Trophoblast cell (in vitro differentiated cells and primary cell): ENCODE measurements around the gene KCNAB3. TPM values are rescaled to one million over a fixed set of nuclear protein-coding genes. Genes with fewer than 3 reads are reported as not detected.

ENCODE experiments used
- DNase-seq, 2 donors: peaks; one replicate each; pipeline ENCODE4 v3.0.0-alpha.2; 2016
- H2AFZ ChIP-seq: 2 replicates; pipeline ENCODE4 v1.6.1; 2013; ENCODE audit warnings: low read length, moderate library complexity, mild to moderate bottlenecking; ENCODE audit not compliant: insufficient read depth, poor library complexity
- H2AK5ac ChIP-seq: 2 replicates; pipeline ENCODE4 v1.6.1; 2013; ENCODE audit warnings: mild to moderate bottlenecking, low read length
- H2BK120ac ChIP-seq: 2 replicates; pipeline ENCODE4 v1.6.1; 2013; ENCODE audit warnings: low read length, mild to moderate bottlenecking, moderate library complexity; ENCODE audit not compliant: insufficient read depth, poor library complexity
- H2BK12ac ChIP-seq: 2 replicates; pipeline ENCODE4 v1.6.1; 2013; ENCODE audit warnings: mild to moderate bottlenecking, low read length, moderate library complexity
- H2BK5ac ChIP-seq: 2 replicates; pipeline ENCODE4 v1.6.1; 2013; ENCODE audit warnings: low read length, low read depth, moderate library complexity, mild to moderate bottlenecking; ENCODE audit not compliant: poor library complexity
- H3K14ac ChIP-seq: 2 replicates; pipeline ENCODE4 v1.6.1; 2013; ENCODE audit warnings: mild to moderate bottlenecking, low read length
- H3K18ac ChIP-seq: 2 replicates; pipeline ENCODE4 v1.6.1; 2013; ENCODE audit warnings: mild to moderate bottlenecking, low read length
- H3K23ac ChIP-seq: 2 replicates; pipeline ENCODE4 v1.6.1; 2013; ENCODE audit warnings: low read length
- H3K27ac ChIP-seq: 2 replicates; pipeline ENCODE4 v1.5.1; 2013; ENCODE audit warnings: low read depth, mild to moderate bottlenecking, inconsistent platforms, low read length, moderate library complexity
- H3K27me3 ChIP-seq: 2 replicates; pipeline ENCODE4 v1.6.1; 2013; ENCODE audit warnings: inconsistent platforms, mild to moderate bottlenecking, low read length, moderate library complexity; ENCODE audit not compliant: insufficient read depth
- H3K36me3 ChIP-seq, 2 experiments: 1 replicate in 1 of 2; 2 replicates in 1 of 2; pipeline ENCODE4 v1.6.1; 2013; ENCODE audit warnings: low read length in 2 of 2, mild to moderate bottlenecking in 2 of 2, moderate library complexity in 1 of 2; ENCODE audit not compliant: insufficient read depth in 2 of 2, control insufficient read depth in 1 of 2
- H3K4ac ChIP-seq: 2 replicates; pipeline ENCODE4 v1.6.1; 2013; ENCODE audit warnings: low read depth, mild to moderate bottlenecking, low read length, moderate library complexity
- H3K4me1 ChIP-seq, 2 experiments: 1 replicate in 1 of 2; 2 replicates in 1 of 2; pipeline ENCODE4 v1.6.1; 2013; ENCODE audit warnings: low read length in 2 of 2, mild to moderate bottlenecking in 2 of 2, moderate library complexity in 1 of 2; ENCODE audit not compliant: insufficient read depth in 2 of 2, control insufficient read depth in 1 of 2
- H3K4me2 ChIP-seq: 2 replicates; pipeline ENCODE4 v1.6.1; 2013; ENCODE audit warnings: inconsistent platforms, mild to moderate bottlenecking, low read length, moderate library complexity
- H3K4me3 ChIP-seq: 2 replicates; pipeline ENCODE4 v1.5.1; 2013; ENCODE audit warnings: mild to moderate bottlenecking, low read depth, low read length, inconsistent platforms
- H3K79me1 ChIP-seq: one replicate; pipeline ENCODE4 v1.6.1; 2013; ENCODE audit warnings: low read length
- H3K79me2 ChIP-seq: 2 replicates; pipeline ENCODE4 v1.6.1; 2013; ENCODE audit warnings: low read length, mild to moderate bottlenecking; ENCODE audit not compliant: control insufficient read depth, insufficient read depth, poor library complexity
- H3K9ac ChIP-seq: 2 replicates; pipeline ENCODE4 v1.6.1; 2013; ENCODE audit warnings: mild to moderate bottlenecking, low read length
- H3K9me3 ChIP-seq: 2 replicates; pipeline ENCODE4 v1.6.1; 2013; ENCODE audit warnings: low read depth, mild to moderate bottlenecking, control low read depth, inconsistent platforms, low read length; ENCODE audit not compliant: insufficient read depth
- H4K12ac ChIP-seq: 2 replicates; pipeline ENCODE4 v1.6.1; 2013; ENCODE audit warnings: low read depth, mild to moderate bottlenecking, low read length, moderate library complexity
- H4K8ac ChIP-seq: 2 replicates; pipeline ENCODE4 v1.6.1; 2013; ENCODE audit warnings: low read depth, mild to moderate bottlenecking, low read length, moderate library complexity
- H4K91ac ChIP-seq: one replicate; pipeline ENCODE4 v1.6.1; 2013; ENCODE audit warnings: low read depth, mild to moderate bottlenecking, low read length, moderate library complexity
- whole genome bisulfite sequencing: extraction: QIAGEN DNeasy Blood & Tissue Kit; methylation state at CpG from one replicate; pipeline ENCODE4 v1.1.7; 2013; ENCODE audit warnings: missing lambda C conversion rate; ENCODE audit not compliant: insufficient read length, insufficient coverage; ENCODE audit errors: extremely low coverage; 5-methylcytosine and 5-hydroxymethylcytosine counted together
- polyA plus RNA-seq: library from polyadenylated mRNA; stranded (reverse); fragments of 200-250 nt; gene quantifications from 2 replicates; pipeline ENCODE4 v1.2.3, GENCODE V29; 2013

Gene KCNAB3
- polyA plus RNA-seq: 0.86 and 1.0 TPM in 2 replicates

- Histone ChIP-seq H2AFZ (no peak within 1 kb of the TSS), H3K4me3 (peak within 1 kb of the TSS; percentile 47), H4K91ac (no peak within 1 kb of the TSS), H2AK5ac (no peak within 1 kb of the TSS), H4K12ac (no peak within 1 kb of the TSS), H3K4me2 (peak within 1 kb of the TSS; percentile 65), H3K79me1 (peaks cover 9% of the 10 kb centered on the region), H3K9me3 (peaks cover 4% of the 10 kb centered on the region), H3K4me1 (peaks cover 10 to 13% of the 10 kb centered on the region in 2 experiments), H2BK120ac (no peak within 1 kb of the TSS), H3K4ac (no peak within 1 kb of the TSS), H3K36me3 (peaks cover 4 to 5% of the 10 kb centered on the region in 2 experiments), H3K18ac (no peak within 1 kb of the TSS), H3K27ac (no peak within 1 kb of the TSS), H3K27me3 (peaks cover 12% of the 10 kb centered on the region), H4K8ac (no peak within 1 kb of the TSS), H2BK5ac (no peak within 1 kb of the TSS), H3K14ac (no peak within 1 kb of the TSS), H3K9ac (no peak within 1 kb of the TSS), H3K79me2 (peaks cover 7% of the 10 kb centered on the region), H2BK12ac (no peak within 1 kb of the TSS), H3K23ac (no peak within 1 kb of the TSS)
- peak; percentile 38 to 63 for DNase-seq
- WGBS: no CpG with 5 or more reads among the region's 67 CpGs
Observed at GRCh38 chr17:7929158-7930023, at the start of gene KCNAB3. Gene KCNAB3 (minus strand): TSS chr17:7929856. CDS start chr17:7929435, 421 bp downstream.

GRCh38 chr17:7977805-7978204 lies 48.1 kb upstream of the KCNAB3 start:
- no CpG with 5 or more reads among the region's 5 CpGs for WGBS
- Histone ChIP-seq H2BK120ac (no peak overlapping the region), H3K27me3 (no peaks in the 10 kb centered on the region), H3K23ac (no peak overlapping the region), H3K9me3 (peaks cover 3% of the 10 kb centered on the region), H2AFZ (no peak overlapping the region), H3K18ac (no peak overlapping the region), H3K4me3 (no peak overlapping the region), H3K4me1 (no peaks in the 10 kb centered on the region), H2BK12ac (no peak overlapping the region), H4K8ac (no peak overlapping the region), H3K4ac (no peak overlapping the region), H3K79me1 (no peaks in the 10 kb centered on the region), H3K27ac (no peak overlapping the region), H3K79me2 (no peaks in the 10 kb centered on the region), H2BK5ac (no peak overlapping the region), H4K91ac (no peak overlapping the region), H2AK5ac (no peak overlapping the region), H3K9ac (no peak overlapping the region), H3K14ac (no peak overlapping the region), H4K12ac (no peak overlapping the region), H3K4me2 (no peak overlapping the region), H3K36me3 (no peaks in the 10 kb centered on the region)
- DNase-seq: no peak

GRCh38 chr17:7977039-7977438 lies 47.4 kb upstream of the KCNAB3 start:
- H2AK5ac ChIP-seq: no peak overlapping the region
- H3K36me3 ChIP-seq: no peaks in the 10 kb centered on the region
- H3K4me2 ChIP-seq: no peak overlapping the region
- H3K14ac ChIP-seq: no peak overlapping the region
- H3K79me2 ChIP-seq: no peaks in the 10 kb centered on the region
- H4K91ac ChIP-seq: no peak overlapping the region
- no peak overlapping the region for H3K23ac ChIP-seq
- H4K8ac ChIP-seq: no peak overlapping the region
- no peak overlapping the region for H3K9ac ChIP-seq
- H3K9me3 ChIP-seq: peaks cover 3% of the 10 kb centered on the region
- no peak overlapping the region for H3K18ac ChIP-seq
- H3K4ac ChIP-seq: no peak overlapping the region
- H4K12ac ChIP-seq: no peak overlapping the region
- no peaks in the 10 kb centered on the region for H3K27me3 ChIP-seq
- no peak overlapping the region for H3K4me3 ChIP-seq
- H2BK5ac ChIP-seq: no peak overlapping the region
- no peak for DNase-seq
- no peaks in the 10 kb centered on the region for H3K4me1 ChIP-seq
- no peak overlapping the region for H3K27ac ChIP-seq
- H2AFZ ChIP-seq: no peak overlapping the region
- no peak overlapping the region for H2BK120ac ChIP-seq
- H3K79me1 ChIP-seq: no peaks in the 10 kb centered on the region
- no CpG with 5 or more reads among the region's 4 CpGs for WGBS
- H2BK12ac ChIP-seq: no peak overlapping the region

GRCh38 chr17:7974638-7975131 lies 45.0 kb upstream of the KCNAB3 start:
- H3K18ac ChIP-seq: no peak overlapping the region

More at GRCh38 chr17:7974638-7975131, 45.0 kb upstream of the KCNAB3 start:
- no peak overlapping the region for H2AFZ ChIP-seq
- H3K4ac ChIP-seq: no peak overlapping the region
- no peak overlapping the region for H4K91ac ChIP-seq
- peaks cover 3% of the 10 kb centered on the region for H3K9me3 ChIP-seq
- no peak overlapping the region for H3K23ac ChIP-seq
- H3K14ac ChIP-seq: no peak overlapping the region
- H2AK5ac ChIP-seq: no peak overlapping the region
- DNase-seq: no peak
- no peaks in the 10 kb centered on the region for H3K36me3 ChIP-seq
- H3K79me1 ChIP-seq: no peaks in the 10 kb centered on the region
- H3K27ac ChIP-seq: no peak overlapping the region
- no peak overlapping the region for H3K4me2 ChIP-seq
- H4K12ac ChIP-seq: no peak overlapping the region
- no peak overlapping the region for H4K8ac ChIP-seq
- H3K4me1 ChIP-seq: no peaks in the 10 kb centered on the region
- no peak overlapping the region for H3K4me3 ChIP-seq
- no peak overlapping the region for H2BK5ac ChIP-seq
- H3K79me2 ChIP-seq: no peaks in the 10 kb centered on the region
- no peak overlapping the region for H2BK12ac ChIP-seq
- H2BK120ac ChIP-seq: no peak overlapping the region
- no peak overlapping the region for H3K9ac ChIP-seq
- no peaks in the 10 kb centered on the region for H3K27me3 ChIP-seq
